Activated CD8-positive, alpha-beta memory T cell treated with anti-CD3 and anti-CD28 coated beads, Interleukin-2, amount 50 U/mL, for 24 hours (primary cell): Measurements from ENCODE around the gene CTNNA1.
"Not testable (repeated sequence)": the region's sequence is repeated elsewhere in the genome, so short reads cannot be mapped to it uniquely, and the experiment has no call there.

Experiments
- DNase-seq: peaks from one replicate; pipeline ENCODE4 v3.0.0-alpha.2; 2020; ENCODE audit errors: extremely low read depth

Gene CTNNA1

GRCh38 chr5:138757061-138757776, 4.0 kb downstream of the CTNNA1 start:
- no peak for DNase-seq

GRCh38 chr5:138760448-138761110, 7.4 kb downstream of the CTNNA1 start:
- DNase-seq = no peak

GRCh38 chr5:138761115-138761514, 7.9 kb downstream of the CTNNA1 start:
- DNase-seq = not testable (repeated sequence)

DNA sequence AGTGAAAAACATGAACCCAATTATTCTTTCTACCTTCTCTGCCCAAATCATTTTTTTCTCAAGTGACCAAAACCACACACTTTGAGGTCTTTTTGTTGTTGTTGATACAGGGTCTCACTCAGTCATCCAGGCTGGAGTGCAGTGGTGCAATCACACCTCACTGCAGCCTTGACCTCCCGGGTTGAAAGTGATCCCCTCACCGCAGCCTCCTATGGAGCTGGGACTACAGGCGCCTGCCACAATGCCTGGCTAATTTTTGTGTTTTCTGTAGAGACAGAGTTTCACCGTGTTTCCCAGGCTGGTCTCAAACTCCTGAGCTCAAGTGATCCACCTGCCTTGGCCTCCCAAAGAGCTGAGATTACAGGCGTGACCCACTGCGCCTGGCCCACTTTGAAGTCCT, 8.4 kb downstream of the CTNNA1 start:
- not testable (repeated sequence) for DNase-seq

DNA sequence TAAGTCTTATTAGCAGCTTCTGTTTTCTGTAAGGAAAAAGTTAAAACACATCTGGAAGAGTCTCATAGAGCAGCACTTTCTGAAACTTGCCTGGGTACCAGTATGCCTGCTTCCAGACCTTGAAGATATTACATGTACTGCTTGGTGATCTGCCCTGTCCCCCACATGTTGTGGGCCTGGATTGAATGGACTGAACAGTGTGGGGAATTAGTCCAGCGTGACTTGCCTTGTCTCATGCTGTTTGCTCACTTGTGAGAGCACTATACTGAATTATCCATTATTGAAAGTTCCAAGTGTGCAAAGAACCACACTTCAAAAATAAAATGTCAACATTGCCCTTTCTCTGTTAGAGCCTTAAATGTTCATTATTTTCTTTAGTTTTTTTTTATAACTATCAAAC, 8.9 kb downstream of the CTNNA1 start:
- DNase-seq = no peak

DNA sequence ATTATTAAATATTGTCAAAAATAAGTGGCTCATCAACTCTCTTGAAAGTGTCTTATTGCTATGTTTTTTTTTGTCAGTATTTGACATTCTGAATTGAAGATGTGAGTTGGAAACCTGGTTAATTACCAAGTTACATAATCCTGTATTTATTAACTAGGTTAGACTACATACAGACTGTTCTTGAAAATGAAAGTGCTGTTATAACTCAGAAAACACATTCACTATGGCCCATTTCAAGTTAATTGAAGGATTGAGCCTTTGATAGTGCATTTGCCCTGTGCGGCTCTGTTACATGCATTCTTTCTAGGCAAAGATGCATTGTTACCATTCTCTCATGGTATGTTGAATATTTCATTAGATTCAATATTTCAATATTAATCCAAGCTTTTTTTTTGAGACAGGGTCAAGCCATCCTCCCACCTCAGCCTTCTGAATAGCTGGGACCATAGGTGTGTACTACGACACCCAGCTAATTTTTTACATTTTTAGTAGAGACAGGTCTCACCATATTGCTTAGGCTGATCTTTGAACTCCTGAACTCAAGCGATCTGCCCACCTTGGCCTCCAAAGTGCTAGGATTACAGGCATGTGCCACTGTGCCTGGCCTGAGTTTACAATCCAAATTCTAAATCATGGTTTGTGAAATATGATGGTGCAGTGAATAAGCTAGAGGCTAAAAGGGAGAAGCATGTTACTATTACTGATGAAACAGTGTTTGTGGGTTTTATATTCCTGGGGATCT, 10.0 kb downstream of the CTNNA1 start:
- no peak for DNase-seq

DNA sequence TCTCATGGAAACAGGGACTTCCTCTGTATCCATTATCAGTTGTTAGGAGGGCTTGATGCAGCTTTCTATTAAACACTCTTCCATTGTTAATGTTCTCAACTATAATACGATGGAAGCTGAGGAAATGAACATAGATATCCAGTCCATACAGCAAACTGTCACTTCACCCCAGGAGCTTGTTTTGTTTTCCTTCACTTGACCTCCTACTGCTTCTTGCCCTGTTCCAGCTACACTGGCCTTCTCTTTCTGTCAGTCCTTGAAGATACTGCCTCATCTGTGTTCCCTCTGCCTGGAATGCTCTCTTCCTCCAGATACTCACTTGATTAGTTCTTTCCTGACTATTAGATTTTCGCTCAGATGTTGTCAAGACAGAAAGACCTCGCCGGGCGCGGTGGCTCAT, 17.1 kb downstream of the CTNNA1 start:
- DNase-seq = no peak

DNA sequence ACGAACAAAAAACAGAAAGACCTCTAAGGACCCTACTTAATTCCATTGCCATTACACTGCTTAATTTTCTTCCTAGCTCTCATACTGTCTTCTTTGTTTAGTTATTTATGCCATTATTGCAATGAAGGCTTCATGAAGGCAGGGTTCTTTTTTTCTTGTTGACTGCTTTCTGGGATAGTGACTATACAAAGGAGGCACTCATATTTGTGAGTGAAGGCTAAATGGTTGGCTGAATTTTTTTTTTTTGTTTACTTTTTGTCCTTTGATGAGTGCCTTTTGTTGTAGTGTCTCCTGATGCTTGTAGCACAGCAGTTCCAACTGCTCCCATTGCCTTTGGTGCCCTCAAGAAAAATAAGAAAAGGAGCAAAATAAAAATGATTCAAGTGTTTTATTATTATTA, 17.8 kb downstream of the CTNNA1 start:
- DNase-seq = no peak

GRCh38 chr5:138772986-138773594, 19.9 kb downstream of the CTNNA1 start:
- DNase-seq = no peak

GRCh38 chr5:138773624-138774023, 20.4 kb downstream of the CTNNA1 start:
- not testable (repeated sequence) for DNase-seq

- no peak for DNase-seq
Observed at GRCh38 chr5:138775034-138775433, 21.8 kb downstream of the CTNNA1 start.

DNA sequence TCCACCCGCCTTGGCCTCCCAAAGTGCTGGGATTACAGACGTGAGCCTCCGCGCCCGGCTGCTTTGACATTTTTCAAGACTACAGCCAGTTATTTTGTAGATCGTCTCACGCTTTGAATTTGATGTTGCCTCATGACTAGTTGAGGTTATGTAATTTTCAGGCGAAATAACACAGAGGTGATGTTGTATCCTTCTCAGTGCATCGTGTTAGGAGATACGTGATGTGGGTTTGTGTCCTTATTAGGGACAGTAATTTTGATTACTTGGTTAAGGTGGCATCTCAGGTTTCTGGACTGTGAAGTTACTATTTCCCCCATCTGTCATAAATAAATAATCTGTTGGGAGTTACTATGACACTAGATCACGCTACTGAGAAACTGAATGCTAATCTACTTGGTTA, 25.0 kb downstream of the CTNNA1 start:
- no peak for DNase-seq

DNA sequence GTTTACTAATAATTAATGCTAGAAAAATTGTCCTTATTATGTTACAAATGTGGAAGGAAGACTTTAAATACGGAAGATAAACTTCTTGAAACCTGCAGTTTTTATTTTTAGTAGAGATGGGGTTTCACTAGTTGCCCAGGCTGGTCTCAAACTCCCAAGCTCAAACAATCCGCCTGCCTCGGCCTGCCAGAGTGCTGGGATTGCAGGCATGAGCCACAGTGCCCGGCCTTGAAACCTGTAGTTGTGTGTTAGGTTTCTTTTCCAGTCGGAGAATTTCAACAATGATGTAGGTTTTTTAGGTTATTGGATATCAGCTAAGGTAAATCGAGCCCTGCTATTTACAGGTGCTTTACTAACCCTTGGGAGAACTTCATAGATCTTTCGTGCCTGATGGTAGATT, 30.8 kb downstream of the CTNNA1 start:
- DNase-seq = no peak

GRCh38 chr5:138784590-138784989, 31.4 kb downstream of the CTNNA1 start:
- no peak for DNase-seq

GRCh38 chr5:138789771-138790242, 36.6 kb downstream of the CTNNA1 start:
- DNase-seq = no peak

- DNase-seq = no peak
Observed at GRCh38 chr5:138790684-138791083, 37.5 kb downstream of the CTNNA1 start.

- no peak for DNase-seq
Observed at GRCh38 chr5:138792195-138792790, 39.1 kb downstream of the CTNNA1 start.

DNA sequence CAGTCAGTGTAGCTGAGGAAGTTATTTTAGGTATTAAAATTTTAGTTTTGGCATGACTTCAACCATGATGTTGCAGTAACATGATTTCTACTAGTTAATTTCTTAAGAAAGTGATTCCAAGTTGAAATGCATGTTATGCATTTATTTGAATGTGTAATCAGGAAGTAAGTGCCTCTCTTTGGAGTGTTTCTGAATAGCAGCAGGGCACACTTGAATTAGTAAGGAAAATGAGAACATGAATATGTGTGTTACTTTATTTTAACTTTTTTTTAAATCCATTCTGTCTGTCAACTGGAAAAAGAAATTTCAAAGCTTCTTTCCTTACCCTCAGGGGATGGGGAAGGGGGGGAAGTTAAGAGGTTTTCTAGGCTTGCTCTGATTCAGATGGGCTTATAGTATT, 40.4 kb downstream of the CTNNA1 start:
- DNase-seq = no peak

DNA sequence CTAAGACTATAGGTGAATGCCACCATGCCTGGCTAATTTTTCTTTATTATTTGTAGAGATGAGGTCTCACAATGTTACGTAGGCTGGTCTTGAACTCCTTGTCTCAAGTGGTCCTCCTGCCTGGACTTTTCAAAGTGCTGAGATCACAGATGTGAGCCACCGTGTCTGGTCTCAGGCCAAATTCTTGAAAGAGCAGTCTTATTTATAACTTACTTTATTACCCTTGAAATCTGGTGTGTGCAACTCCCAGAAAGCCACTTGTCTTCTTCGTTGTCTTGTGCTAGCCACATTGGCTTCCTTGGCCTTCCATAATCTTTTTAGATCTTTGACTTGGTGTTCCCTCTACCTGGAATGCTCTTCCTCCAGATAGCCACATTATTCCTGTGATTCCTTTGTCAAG, 50.1 kb downstream of the CTNNA1 start:
- no peak for DNase-seq

DNA sequence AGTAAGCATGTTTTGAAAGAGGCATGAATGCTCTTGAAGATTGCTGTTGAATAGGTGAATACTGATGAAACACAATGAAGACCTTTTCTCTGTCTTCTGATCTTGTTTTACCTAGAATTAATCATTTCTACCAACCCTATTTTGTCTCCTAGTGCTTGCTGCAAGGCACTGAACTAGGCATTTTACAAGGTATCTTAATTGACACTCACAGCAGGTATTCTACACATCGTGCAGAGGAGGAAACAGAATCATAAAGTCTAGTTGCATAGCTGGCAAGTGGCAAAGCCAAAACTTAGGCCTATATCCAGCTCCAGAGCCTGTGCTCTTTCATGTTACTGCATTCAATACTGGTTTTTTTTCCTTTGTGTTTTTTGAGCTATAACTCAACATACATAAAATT, 50.7 kb downstream of the CTNNA1 start:
- DNase-seq = no peak

- no peak for DNase-seq
Observed at GRCh38 chr5:138805096-138805495, 51.9 kb downstream of the CTNNA1 start.

GRCh38 chr5:138807182-138807581, 54.0 kb downstream of the CTNNA1 start:
- no peak for DNase-seq
